HEK293 (cell line): Measurements from ENCODE around the gene CBS.
"Not testable (repeated sequence)": the region's sequence is repeated elsewhere in the genome, so short reads cannot be mapped to it uniquely, and the experiment has no call there.

Experiments
- SP2 ChIP-seq: fragments of 450-650 bp; formaldehyde crosslinking; IDR thresholded peaks from 2 replicates; pipeline ENCODE4 v1.5.1; 2016; ENCODE audit warnings: missing biosample characterization, missing genetic modification characterization
- ZNF404 ChIP-seq: fragments of 450-650 bp; formaldehyde crosslinking; IDR thresholded peaks from 2 replicates; pipeline ENCODE4 v1.5.1; 2017; ENCODE audit warnings: missing biosample characterization, missing genetic modification characterization

GRCh38 chr21:43091979-43092614 is 16.5 kb upstream of the CBS start:
- not testable (repeated sequence) for TF ChIP-seq SP2, ZNF404 (tag by site-specific recombination)
